ENCODE data around the gene JAKMIP1.
"Not testable (repeated sequence)": the region's sequence is repeated elsewhere in the genome, so short reads cannot be mapped to it uniquely, and the experiment has no call there.

The JAKMIP1 gene

DNA sequence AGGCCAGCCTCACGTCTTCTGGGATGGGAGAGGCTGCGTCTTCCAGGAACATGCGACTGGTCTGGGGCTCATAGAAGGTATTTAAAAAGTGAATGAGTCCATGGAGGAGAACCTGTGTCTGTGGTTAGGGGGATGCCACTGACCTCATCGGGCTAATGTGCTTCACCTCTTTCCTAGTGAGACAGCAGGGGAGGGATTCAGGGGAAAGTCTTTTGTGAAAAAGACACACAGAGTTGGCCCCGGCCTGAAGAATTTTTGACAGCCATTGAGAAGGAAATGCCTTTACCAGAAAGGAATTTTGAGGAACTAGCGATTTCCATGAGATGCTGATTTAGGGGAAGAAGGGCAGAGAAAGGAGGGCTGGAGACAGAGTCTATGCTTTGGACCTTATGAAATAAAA, 171.1 kb downstream of the JAKMIP1 start:
- DNase-seq = no peak

DNA sequence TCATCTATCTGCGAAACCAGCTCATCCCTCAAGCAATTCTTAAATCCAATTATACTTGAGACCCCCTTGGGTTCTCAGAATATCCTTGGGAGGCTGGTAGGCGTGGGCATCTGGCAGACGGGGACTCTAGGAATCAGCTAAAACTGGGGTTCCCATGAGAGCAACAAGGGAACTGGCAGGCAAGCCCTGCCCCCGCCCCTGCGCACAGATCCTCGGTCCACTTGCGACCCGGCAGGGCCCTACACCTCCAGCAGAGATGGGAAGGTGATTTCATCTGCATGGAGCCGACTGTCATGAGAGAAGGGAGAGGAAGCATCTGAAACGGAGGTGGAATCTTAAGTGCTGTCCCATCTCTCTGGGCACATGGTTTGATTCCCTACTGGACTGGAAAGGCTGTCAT, 172.2 kb downstream of the JAKMIP1 start:
- no peak for DNase-seq

GRCh38 chr4:6027392-6027791, 173.0 kb downstream of the JAKMIP1 start:
- no peak for DNase-seq

DNA sequence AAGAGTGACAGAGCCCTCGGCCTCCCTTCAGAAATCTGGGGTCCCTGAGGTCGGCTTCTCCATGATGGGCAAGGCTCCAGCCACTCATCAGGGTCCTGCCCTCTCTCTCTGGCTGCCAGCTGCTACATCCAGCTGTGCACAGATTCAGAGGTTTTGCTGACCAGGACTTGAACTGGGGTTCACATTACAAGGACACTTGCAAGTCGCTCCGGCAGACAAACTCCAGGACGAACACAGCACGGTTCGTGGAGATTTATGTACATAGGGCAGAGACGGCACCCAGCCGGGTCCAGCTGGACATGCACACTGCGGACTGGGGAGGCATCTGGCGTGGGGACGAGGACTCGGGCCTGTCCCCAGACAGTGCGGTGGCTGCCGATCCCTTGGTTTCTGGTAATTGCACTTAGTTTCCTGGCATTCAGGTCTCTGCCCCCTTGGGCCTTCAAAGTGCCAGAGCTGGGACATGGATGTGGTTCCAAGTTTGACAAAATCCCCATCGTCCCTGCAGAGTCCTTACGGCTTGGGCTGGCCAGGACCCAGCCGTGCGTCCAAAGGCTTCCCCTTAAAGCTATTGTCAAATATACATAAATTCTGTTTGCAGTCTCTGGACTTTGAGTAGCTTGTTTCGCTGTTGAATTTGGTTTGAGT, 175.9 kb downstream of the JAKMIP1 start:
- no peak for DNase-seq

DNA sequence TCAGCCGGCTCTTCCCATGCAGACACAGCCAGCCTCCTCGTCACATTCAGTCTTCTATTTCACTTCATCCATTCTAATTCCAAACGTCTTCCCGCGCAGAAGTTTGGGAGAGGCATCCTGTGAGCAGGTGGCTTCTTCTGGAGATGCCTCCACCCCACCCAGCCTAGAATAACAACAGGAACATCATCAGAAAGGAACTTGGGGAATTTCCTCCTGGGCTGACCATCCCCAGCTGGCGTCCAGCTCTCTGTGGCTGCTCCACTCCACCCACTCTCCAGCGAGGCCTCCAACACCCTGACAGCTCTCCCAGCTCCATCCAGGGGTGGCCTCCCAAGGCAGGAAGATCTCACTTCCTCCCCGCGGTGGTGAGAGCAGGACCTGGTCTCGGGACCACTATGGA, 176.6 kb downstream of the JAKMIP1 start:
- no peak for DNase-seq

- no peak for DNase-seq
Measured at GRCh38 chr4:6022607-6023288, 177.6 kb downstream of the JAKMIP1 start.

DNA sequence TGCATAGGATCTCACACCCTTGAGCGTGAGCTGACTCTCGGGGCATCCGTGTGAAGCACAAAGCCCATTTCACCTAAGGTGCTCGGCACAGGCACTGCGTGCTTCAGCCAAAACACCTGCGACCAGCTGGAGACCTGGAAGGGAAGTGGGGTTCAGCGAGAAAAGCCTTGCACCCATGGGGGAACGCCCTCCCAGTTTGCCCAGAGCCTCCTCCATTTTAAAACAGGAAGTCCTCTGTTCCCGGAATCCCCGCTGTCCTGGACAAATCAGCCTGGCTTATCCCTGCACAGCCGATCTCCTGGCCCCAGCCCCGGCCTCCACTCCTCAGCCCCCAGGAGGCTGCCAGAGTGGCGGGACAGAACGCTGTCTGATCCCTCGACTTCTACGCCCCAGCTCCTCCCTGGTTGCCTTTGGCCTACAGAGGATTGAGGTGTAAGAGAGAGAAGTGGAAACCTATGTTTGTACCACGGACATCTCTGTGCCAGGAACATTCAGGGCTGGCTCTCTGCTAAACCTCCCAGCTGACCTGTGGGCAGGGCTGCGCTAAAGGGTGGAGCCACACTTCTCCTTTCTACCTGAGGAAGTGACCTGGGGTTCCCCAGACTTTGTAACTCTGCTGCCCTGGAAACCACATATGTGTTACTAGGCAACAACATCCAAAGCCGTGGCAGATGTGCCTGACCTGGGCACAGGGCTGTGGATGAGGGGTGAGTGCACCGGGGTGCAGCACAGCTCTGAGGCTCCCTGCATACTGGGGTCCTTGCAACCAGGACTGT, 178.3 kb downstream of the JAKMIP1 start:
- DNase-seq = no peak

DNA sequence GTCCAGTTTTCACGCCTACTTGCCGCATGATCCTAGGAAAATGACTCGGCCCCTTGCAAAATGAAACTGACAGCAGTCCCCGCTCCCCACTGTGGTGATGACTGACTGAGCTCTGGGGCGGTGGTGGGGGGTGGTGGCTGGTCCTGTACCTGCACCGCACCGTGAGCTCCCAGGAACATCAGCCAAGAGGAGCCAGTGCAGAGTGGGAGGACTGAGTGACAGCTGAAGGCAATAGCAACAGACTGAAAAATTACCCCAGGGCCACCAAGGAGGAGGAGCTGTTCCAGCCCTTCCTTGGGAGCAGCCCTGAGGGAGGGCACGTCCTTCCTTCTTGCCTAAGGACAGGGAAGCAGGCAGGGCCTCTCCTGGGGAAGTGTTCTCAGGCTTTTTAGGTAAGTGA, 179.7 kb downstream of the JAKMIP1 start:
- DNase-seq = no peak

- peak; percentile 36 for DNase-seq
Measured at GRCh38 chr4:6019316-6020263, 180.8 kb downstream of the JAKMIP1 start.

DNA sequence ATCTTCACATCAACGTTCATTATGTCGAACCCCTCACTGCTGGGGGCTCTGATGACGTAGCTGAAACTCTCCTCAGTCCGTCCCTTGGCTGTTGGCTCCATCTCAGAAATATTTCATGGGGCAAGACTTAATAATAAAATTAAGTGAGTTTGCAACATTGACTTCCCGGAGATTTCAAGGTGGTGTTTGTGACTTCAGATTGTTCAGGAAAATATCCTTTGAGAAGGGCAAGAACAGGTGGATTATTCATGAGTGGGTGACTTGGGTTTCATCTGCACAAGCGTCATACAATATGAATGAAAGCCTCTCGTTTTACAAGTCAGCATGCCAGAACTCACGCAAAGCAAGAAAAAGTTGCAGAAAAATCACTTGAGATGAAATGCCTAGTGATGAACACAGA, 182.0 kb downstream of the JAKMIP1 start, which contains the start of gene C4orf50:
Gene C4orf50 (minus strand): TSS at position 101 of the 400 bp plus-strand sequence.
- DNase-seq = no peak

DNA sequence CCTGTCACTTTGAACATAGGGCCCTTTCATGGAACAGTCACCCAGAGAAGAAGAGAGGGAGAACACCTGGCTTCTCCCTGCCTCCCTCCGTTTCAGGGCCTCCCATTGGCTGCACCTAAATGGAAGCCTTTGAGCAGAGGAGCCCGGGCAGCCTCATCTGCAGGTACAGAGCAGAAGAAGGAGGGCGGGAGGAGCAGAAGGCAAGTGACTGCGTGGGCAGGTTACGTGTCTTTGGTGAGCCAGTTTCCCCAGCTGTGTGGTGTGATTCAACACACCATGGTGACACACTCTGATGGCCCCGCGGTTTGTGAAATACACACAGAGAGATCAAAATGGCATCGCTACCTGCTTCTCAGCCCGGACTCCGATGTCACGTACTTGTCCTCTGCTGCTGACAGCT, 182.5 kb downstream of the JAKMIP1 start:
- DNase-seq = no peak

DNA sequence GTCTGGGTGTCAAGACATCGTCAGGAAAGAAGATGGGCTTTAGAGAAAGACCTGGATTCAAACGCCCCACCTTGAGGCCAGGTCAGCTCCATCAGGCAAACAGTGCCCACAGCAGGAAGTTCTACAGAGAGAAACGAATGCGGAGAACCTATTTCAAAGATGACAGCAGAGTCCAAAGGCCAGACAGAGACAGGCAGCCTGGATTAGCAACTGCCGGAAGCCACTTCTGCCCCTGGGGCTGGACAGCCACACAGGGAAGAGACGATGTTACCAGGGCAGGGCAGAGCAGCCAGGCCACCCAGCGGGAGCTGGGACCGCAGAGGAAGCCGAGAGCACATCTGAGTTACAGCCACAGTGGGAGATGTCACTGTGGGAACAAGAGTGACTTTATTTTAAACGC, 183.3 kb downstream of the JAKMIP1 start:
- DNase-seq = no peak

DNA sequence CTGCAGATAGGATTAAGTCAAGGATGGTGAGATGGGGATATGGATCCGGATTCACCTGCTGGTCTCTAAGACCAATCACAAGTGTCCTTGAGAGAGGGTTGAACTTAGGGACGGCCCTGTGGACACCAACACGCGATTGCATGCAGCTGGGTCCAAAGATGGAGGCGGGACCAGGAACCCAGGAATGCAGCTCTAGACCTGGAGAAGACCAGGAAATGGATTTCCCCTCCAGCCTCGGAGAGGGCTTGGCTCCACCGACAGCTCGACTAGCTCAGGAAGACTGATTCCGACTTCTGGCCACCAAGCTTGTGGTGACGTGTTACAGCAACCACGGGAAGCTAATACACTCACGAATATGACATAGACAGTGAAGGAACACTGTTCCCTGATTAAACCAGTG, 186.8 kb downstream of the JAKMIP1 start:
- no peak for DNase-seq

DNA sequence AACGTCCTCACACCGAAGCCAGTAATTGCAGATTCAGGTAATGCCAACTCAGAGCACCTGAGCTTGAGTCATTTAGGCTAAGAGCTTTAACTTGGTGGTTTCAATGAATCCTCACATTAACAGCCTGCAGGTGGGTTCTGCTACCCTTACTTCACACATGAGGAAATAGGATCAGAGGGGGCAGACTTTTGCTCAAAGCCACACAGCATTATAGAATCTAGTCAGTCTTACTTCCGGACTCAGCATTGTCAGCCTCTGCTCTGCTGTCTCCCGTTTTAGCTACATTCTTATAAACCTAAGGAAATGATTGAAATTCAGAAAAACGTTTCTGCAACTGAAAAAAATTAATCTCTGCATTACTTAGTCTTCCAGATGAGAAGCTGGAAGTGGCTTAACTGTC, 188.1 kb downstream of the JAKMIP1 start:
- no peak for DNase-seq

DNA sequence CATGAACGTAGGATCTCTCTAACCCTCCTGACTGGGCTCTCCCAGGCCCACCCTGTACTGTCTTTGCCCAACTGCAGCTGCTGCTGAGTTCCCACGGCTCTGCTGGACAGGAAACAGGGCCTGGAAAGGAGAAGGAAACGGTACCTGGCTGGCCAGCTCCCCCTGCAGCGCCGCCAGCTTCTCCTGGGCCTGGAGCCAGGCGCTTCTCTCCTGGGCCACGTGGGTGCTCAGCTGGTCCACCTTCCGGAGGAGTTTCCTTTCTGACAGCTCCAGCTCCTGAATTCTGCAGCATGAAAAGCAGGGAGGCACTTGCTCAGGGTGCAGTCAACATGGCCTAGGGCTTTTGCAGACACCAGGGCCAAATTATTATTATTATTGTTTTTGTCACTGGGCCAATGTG, 188.7 kb downstream of the JAKMIP1 start:
- DNase-seq = no peak

DNA sequence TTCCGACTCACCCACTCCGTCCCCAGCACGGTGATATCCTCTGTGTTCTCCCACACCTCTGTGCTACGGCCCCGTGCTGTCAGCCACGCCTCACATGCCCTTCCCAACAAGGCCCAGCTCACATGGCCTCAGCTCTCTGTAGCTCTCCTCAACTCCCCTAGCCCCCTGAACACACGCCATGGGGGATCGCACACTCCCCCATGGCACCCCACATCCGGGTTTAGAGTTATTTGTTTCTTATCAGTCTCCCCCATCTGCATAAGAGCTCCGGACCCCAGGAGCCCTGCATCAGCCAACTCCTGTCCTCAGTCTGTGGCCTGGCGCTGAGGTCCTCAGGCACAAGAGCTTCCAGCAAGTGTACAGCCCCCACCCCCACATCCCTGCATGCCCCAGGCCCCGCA, 189.1 kb downstream of the JAKMIP1 start:
- DNase-seq = no peak

- no peak for DNase-seq
Measured at GRCh38 chr4:6010789-6011188, 189.6 kb downstream of the JAKMIP1 start.

GRCh38 chr4:6009452-6009851, 190.9 kb downstream of the JAKMIP1 start:
- no peak for DNase-seq

DNA sequence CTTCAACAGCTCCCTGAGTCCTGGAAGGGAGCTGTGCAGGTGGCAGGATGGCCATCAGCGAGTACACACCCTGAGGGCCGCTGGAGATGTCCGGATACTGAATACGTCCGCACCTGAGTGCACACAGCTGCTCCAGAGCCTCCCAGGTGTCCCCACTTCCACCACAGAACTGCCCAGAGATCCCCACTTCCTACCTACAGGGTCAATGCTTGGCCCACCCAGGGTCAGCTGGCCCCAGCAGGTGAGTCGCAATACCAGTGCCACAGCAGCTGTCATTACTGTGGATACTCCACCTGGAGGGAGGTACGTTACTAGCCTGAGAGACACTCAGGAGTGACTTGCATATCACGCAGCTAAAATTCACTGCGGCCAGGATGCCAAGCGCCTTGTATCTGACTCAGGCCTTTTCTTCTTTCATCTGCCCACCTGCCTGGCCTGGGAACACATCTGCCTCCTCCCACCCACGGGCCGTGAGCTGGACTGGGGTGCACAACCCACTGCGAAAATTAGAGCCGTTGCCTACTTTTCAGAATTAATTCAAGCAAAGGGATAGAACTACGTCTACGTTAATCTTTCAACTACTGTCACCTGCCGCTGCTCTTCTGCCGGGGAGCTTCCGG, 191.5 kb downstream of the JAKMIP1 start:
- no peak for DNase-seq

GRCh38 chr4:6008092-6008551, 192.2 kb downstream of the JAKMIP1 start:
- DNase-seq = no peak

GRCh38 chr4:6005175-6005574, 195.2 kb downstream of the JAKMIP1 start:
- DNase-seq = no peak

DNA sequence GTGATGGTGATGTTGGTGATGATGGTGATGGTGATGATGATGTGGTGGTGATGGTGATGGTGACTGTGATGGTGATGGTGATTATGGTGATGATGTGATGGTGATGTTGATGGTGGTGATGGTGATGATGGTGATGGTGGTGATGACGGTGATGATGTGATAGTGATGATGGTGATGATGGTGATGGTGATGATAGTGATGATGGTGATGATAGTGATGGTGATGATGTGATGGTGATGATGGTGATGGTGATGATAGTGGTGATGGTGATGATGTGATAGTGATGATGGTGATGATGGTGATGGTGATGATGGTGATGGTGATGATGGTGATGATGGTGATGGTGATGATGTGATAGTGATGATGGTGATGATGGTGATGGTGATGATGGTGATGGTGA, 196.9 kb downstream of the JAKMIP1 start:
- DNase-seq = not testable (repeated sequence)

Measured in CD4-positive, alpha-beta T cell treated with Interleukin-4 for 4 hours (primary cell).